Putamen (tissue), 1 donor: Measurements from ENCODE around the gene TCEANC2.
"Not testable (repeated sequence)": the region's sequence is repeated elsewhere in the genome, so short reads cannot be mapped to it uniquely, and the experiment has no call there.

ENCODE experiments used
- DNase-seq: peaks from one replicate; pipeline ENCODE4 v3.0.0-alpha.2; 2016; ENCODE audit warnings: low spot score

Gene TCEANC2

GRCh38 chr1:54086754-54087153 lies 33.3 kb downstream of the TCEANC2 start:
- no peak for DNase-seq

- DNase-seq, result no peak
These were observed 35.0 kb downstream of the TCEANC2 start for GRCh38 chr1:54088385-54088784.

GRCh38 chr1:54091666-54092065 lies 38.3 kb downstream of the TCEANC2 start:
- no peak for DNase-seq

- DNase-seq, result no peak
These were observed 40.8 kb downstream of the TCEANC2 start for GRCh38 chr1:54094001-54094729.

- DNase-seq, result not testable (repeated sequence)
These were observed 41.3 kb downstream of the TCEANC2 start for GRCh38 chr1:54094730-54095105.

GRCh38 chr1:54095546-54096226 lies 42.3 kb downstream of the TCEANC2 start:
- DNase-seq, result no peak

GRCh38 chr1:54096227-54096876 lies 42.9 kb downstream of the TCEANC2 start:
- DNase-seq, result no peak

GRCh38 chr1:54096877-54097240 lies 43.5 kb downstream of the TCEANC2 start:
- no peak for DNase-seq

- DNase-seq, result peak; percentile 21
These were observed 45.7 kb downstream of the TCEANC2 start for GRCh38 chr1:54099061-54099610.

- DNase-seq, result no peak
These were observed 47.1 kb downstream of the TCEANC2 start for GRCh38 chr1:54100500-54100899.

GRCh38 chr1:54103414-54103813 lies 50.0 kb downstream of the TCEANC2 start:
- no peak for DNase-seq

GRCh38 chr1:54104613-54105012 lies 51.2 kb downstream of the TCEANC2 start:
- DNase-seq, result not testable (repeated sequence)

GRCh38 chr1:54105080-54105479 lies 51.7 kb downstream of the TCEANC2 start:
- no peak for DNase-seq

- DNase-seq, result no peak
These were observed 52.4 kb downstream of the TCEANC2 start for GRCh38 chr1:54105736-54106269.

GRCh38 chr1:54107131-54107530 lies 53.7 kb downstream of the TCEANC2 start:
- no peak for DNase-seq

GRCh38 chr1:54108156-54108555 lies 54.7 kb downstream of the TCEANC2 start:
- DNase-seq, result no peak

- no peak for DNase-seq
These were observed 56.0 kb downstream of the TCEANC2 start for GRCh38 chr1:54109129-54110090.

- no peak for DNase-seq
These were observed 57.6 kb downstream of the TCEANC2 start for GRCh38 chr1:54110996-54111395.

- DNase-seq, result no peak
These were observed 58.2 kb downstream of the TCEANC2 start for GRCh38 chr1:54111624-54112023.

- DNase-seq, result no peak
These were observed 58.6 kb downstream of the TCEANC2 start for GRCh38 chr1:54112027-54112426.

- no peak for DNase-seq
These were observed 59.4 kb downstream of the TCEANC2 start for GRCh38 chr1:54112705-54113368.
